Subcutaneous abdominal adipose tissue (tissue), 5 donors: Measurements from ENCODE around the gene MRPS7.

ENCODE experiments used
- H3K27ac ChIP-seq: one replicate; pipeline ENCODE4 v1.7.0; 2013; ENCODE audit warnings: low read depth, mild to moderate bottlenecking, inconsistent platforms, low read length, moderate library complexity
- H3K27me3 ChIP-seq, 5 donors: one replicate each; pipeline ENCODE4 v1.7.0; 2013; ENCODE audit warnings: low read length in 5 of 5, inconsistent platforms in 1 of 5; ENCODE audit not compliant: control insufficient read depth in 5 of 5, insufficient read depth in 4 of 5
- H3K36me3 ChIP-seq, 5 donors: one replicate each; pipeline ENCODE4 v1.7.0; 2013; ENCODE audit warnings: low read length in 5 of 5; ENCODE audit not compliant: control insufficient read depth in 5 of 5, insufficient read depth in 5 of 5
- H3K4me1 ChIP-seq, 5 donors: one replicate each; pipeline ENCODE4 v1.7.0; 2013; ENCODE audit warnings: low read length in 5 of 5, mild to moderate bottlenecking in 3 of 5, moderate library complexity in 1 of 5; ENCODE audit not compliant: control insufficient read depth in 5 of 5, insufficient read depth in 5 of 5
- H3K4me3 ChIP-seq, 5 donors: one replicate each; pipeline ENCODE4 v1.7.0; 2013; ENCODE audit warnings: low read length in 5 of 5, low read depth in 1 of 5
- H3K9ac ChIP-seq, 5 donors: one replicate each; pipeline ENCODE4 v1.7.0; 2013; ENCODE audit warnings: low read length in 5 of 5, mild to moderate bottlenecking in 4 of 5, moderate library complexity in 3 of 5
- H3K9me3 ChIP-seq, 5 donors: one replicate each; pipeline ENCODE4 v1.7.0; 2013; ENCODE audit warnings: low read length in 5 of 5; ENCODE audit not compliant: control insufficient read depth in 5 of 5
- donor health status: healthy.
- donor health status: healthy.
- donor health status: healthy.
- donor health status: healthy.
- donor health status: healthy.

Gene MRPS7

GRCh38 chr17:75261336-75262111 lies at the start of gene MRPS7, which contains the start of gene GGA3:
MRPS7 (plus strand) TSS chr17:75261879; CDS start chr17:75261901, 22 bp downstream.
GGA3 (minus strand) TSS chr17:75261606; CDS start chr17:75261587, 19 bp downstream.
- no peaks in the 10 kb centered on the region for H3K27me3 ChIP-seq
- H3K9ac ChIP-seq = peak within 1 kb of the TSS; percentile 94 to 99 (median 97)
- no peaks in the 10 kb centered on the region for H3K9me3 ChIP-seq
- H3K27ac ChIP-seq = peak within 1 kb of the TSS; percentile 99
- peaks cover 0 to 29% (median 27%) of the 10 kb centered on the region in 5 donors for H3K36me3 ChIP-seq
- H3K4me3 ChIP-seq = peak within 1 kb of the TSS; percentile 79 to 98 (median 93)
- peaks cover 12 to 34% (median 29%) of the 10 kb centered on the region in 5 donors for H3K4me1 ChIP-seq

DNA sequence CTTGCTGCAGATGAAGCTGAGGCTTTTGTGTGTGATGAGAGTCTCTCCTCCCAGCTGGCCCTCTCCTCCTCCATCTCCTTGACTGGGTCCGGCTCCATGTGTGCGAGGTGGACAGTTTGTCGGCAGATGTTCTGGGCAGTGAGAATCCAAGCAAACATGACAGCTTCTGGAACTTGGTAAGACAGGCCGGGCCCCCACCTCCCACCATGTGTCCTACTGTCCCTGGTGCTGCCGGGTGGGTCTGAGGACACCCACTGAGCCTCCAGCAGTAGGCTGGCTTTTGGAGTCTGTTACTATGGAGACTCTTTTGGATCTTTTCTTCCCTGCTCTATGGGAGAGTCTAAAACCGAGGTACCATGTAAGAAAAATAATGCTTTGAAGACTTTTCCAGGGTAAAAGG lies 43.5 kb upstream of the MRPS7 start:
- H3K27me3 ChIP-seq = no peaks in the 10 kb centered on the region
- H3K9me3 ChIP-seq = no peaks in the 10 kb centered on the region
- H3K4me1 ChIP-seq = peaks cover 0 to 6% (median 0%) of the 10 kb centered on the region in 5 donors
- no peak overlapping the region for H3K4me3 ChIP-seq
- H3K36me3 ChIP-seq = peaks cover 15 to 84% (median 67%) of the 10 kb centered on the region in 5 donors
- no peak overlapping the region for H3K27ac ChIP-seq
- no peak overlapping the region for H3K9ac ChIP-seq

DNA sequence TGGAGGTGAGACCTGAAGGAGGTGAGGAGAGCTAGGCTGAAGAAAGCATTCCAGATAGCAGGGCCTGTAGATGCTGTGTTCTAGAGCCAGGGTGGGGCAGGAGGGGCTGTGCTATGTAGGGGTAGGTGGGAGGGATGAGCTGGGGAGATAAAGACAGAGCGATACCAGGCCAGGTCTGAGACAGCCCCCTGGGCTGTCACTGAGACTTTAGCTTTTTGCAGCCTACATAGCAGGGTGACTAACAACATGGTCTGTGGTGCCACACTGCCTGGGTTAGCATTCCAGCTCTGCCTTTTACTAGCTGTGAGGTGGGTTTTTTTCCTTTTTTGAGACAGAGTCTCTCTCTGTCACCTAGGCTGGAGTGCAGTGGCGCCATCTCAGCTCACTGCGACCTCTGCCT lies 41.9 kb upstream of the MRPS7 start:
- Histone ChIP-seq H3K27me3 (no peaks in the 10 kb centered on the region), H3K36me3 (peaks cover 12 to 82% (median 59%) of the 10 kb centered on the region in 5 donors), H3K9ac (no peak overlapping the region)

DNA sequence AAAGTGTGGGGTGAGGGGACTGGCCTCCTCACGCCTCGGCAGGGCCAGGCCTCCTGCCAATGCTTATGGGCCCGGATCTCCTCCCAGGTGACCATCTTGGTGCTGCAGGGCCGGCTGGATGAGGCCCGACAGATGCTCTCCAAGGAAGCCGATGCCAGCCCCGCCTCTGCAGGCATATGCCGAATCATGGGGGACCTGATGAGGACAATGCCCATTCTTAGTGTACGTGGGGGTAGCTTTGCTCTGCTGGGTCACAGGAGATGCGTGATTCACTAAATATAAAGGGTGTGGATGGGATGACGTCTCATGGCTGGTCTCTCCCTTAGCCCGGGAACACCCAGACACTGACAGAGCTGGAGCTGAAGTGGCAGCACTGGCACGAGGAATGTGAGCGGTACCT lies 36.7 kb upstream of the MRPS7 start:
- Histone ChIP-seq H3K27me3 (no peaks in the 10 kb centered on the region), H3K4me1 (peaks cover 11 to 24% (median 21%) of the 10 kb centered on the region in 5 donors), H3K9ac (peak overlapping the region in 1 of 5 donors; percentile 1), H3K27ac (no peak overlapping the region), H3K9me3 (no peaks in the 10 kb centered on the region), H3K36me3 (peaks cover 5 to 76% (median 55%) of the 10 kb centered on the region in 5 donors), H3K4me3 (no peak overlapping the region)

More for the DNA sequence above, 41.9 kb upstream of the MRPS7 start:
- Histone ChIP-seq H3K4me1 (peaks cover 0 to 6% (median 0%) of the 10 kb centered on the region in 5 donors), H3K27ac (no peak overlapping the region), H3K4me3 (no peak overlapping the region), H3K9me3 (no peaks in the 10 kb centered on the region)

- Histone ChIP-seq H3K9ac (no peak overlapping the region), H3K4me1 (peaks cover 11 to 24% (median 21%) of the 10 kb centered on the region in 5 donors), H3K36me3 (peaks cover 8 to 83% (median 68%) of the 10 kb centered on the region in 5 donors), H3K4me3 (no peak overlapping the region), H3K27me3 (no peaks in the 10 kb centered on the region), H3K9me3 (no peaks in the 10 kb centered on the region), H3K27ac (no peak overlapping the region)
These were observed 34.0 kb upstream of the MRPS7 start for GRCh38 chr17:75227729-75228128.

DNA sequence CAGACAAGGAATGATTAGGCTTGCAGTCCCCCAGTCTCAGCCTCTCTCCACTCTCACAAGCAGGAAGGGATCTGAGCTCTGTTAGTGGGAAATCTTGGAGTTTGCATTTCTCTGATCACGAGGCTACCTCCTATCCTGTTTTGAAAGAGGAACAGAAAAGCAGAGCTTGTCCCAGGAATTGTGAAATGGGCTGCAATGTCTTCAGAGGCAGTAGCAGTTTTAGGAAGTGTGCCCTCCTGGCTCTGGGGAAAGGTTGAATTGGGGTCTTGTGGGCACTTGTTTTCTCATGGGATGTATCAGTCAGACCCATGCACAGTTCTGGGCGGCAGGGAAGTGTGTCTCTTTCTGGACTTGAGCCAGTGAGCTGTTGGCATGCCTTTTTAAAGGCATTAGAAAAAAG lies 33.4 kb upstream of the MRPS7 start:
- Histone ChIP-seq H3K4me3 (no peak overlapping the region), H3K9me3 (no peaks in the 10 kb centered on the region), H3K36me3 (peaks cover 5 to 82% (median 69%) of the 10 kb centered on the region in 5 donors), H3K4me1 (peaks cover 11 to 24% (median 21%) of the 10 kb centered on the region in 5 donors), H3K27me3 (no peaks in the 10 kb centered on the region), H3K27ac (peak overlapping the region; percentile 46), H3K9ac (no peak overlapping the region)

- Histone ChIP-seq H3K27ac (peak overlapping the region; percentile 46), H3K4me1 (peaks cover 11 to 24% (median 21%) of the 10 kb centered on the region in 5 donors), H3K36me3 (peaks cover 5 to 77% (median 69%) of the 10 kb centered on the region in 5 donors), H3K27me3 (no peaks in the 10 kb centered on the region), H3K9ac (no peak overlapping the region), H3K9me3 (no peaks in the 10 kb centered on the region), H3K4me3 (no peak overlapping the region)
These were observed 32.8 kb upstream of the MRPS7 start for GRCh38 chr17:75228847-75229246.

GRCh38 chr17:75231071-75231470 lies 30.6 kb upstream of the MRPS7 start:
- H3K36me3 ChIP-seq = peaks cover 8 to 79% (median 73%) of the 10 kb centered on the region in 5 donors

GRCh38 chr17:75231741-75232464 lies 29.8 kb upstream of the MRPS7 start:
- H3K9ac ChIP-seq = no peak overlapping the region

More at GRCh38 chr17:75231071-75231470, 30.6 kb upstream of the MRPS7 start:
- no peak overlapping the region for H3K9ac ChIP-seq
- no peaks in the 10 kb centered on the region for H3K9me3 ChIP-seq
- H3K4me1 ChIP-seq = peaks cover 11 to 24% (median 21%) of the 10 kb centered on the region in 5 donors
- no peak overlapping the region for H3K27ac ChIP-seq
- H3K4me3 ChIP-seq = no peak overlapping the region
- H3K27me3 ChIP-seq = no peaks in the 10 kb centered on the region

More at GRCh38 chr17:75231741-75232464, 29.8 kb upstream of the MRPS7 start:
- Histone ChIP-seq H3K4me1 (peaks cover 11 to 24% (median 21%) of the 10 kb centered on the region in 5 donors), H3K9me3 (no peaks in the 10 kb centered on the region), H3K4me3 (no peak overlapping the region), H3K27ac (no peak overlapping the region), H3K27me3 (no peaks in the 10 kb centered on the region), H3K36me3 (peaks cover 13 to 79% (median 73%) of the 10 kb centered on the region in 5 donors)
